Vagina (tissue), 2 donors: ENCODE results near the gene SRSF12. TPM values are rescaled to one million over a fixed set of nuclear protein-coding genes. Genes with fewer than 3 reads are reported as not detected.

ENCODE experiments used
- DNase-seq, 2 donors: peaks; one replicate each; pipeline ENCODE4 v3.0.0-alpha.2; 2017; ENCODE audit errors: extremely low spot score in 2 of 2
- H3K27ac ChIP-seq: fragments of 200-600 bp; sonication (generic); one replicate; pipeline ENCODE4 v1.5.1; 2019
- H3K27me3 ChIP-seq: fragments of 200-600 bp; sonication (generic); one replicate; pipeline ENCODE4 v1.5.1; 2019
- H3K36me3 ChIP-seq, 2 donors: fragments of 200-600 bp; sonication (generic); one replicate each; pipeline ENCODE4 v1.5.1; 2017 to 2019
- H3K4me1 ChIP-seq: fragments of 200-600 bp; sonication (generic); one replicate; pipeline ENCODE4 v1.5.1; 2019
- H3K4me3 ChIP-seq, 2 donors: fragments of 200-600 bp; sonication (generic); 1 replicate in 1 of 2; 2 replicates in 1 of 2; pipeline ENCODE4 v1.5.1; 2016 to 2019
- H3K9me3 ChIP-seq: fragments of 200-600 bp; sonication (generic); one replicate; pipeline ENCODE4 v1.5.1; 2019
- CTCF ChIP-seq, 3 experiments: fragments of 450-650 bp in 2 of 3; fragments of 200-600 bp in 1 of 3; sonication (generic) in 1 of 3; IDR thresholded peaks; one replicate each; pipeline ENCODE4 v1.5.1; 2017 to 2019; ENCODE audit warnings: antibody characterized with exemption in 3 of 3, mild to moderate bottlenecking in 2 of 3, moderate library complexity in 2 of 3
- POLR2A ChIP-seq, 2 donors: fragments of 450-650 bp; IDR thresholded peaks; one replicate each; pipeline ENCODE4 v1.6.1; 2017; ENCODE audit warnings: antibody characterized with exemption in 2 of 2, mild to moderate bottlenecking in 2 of 2, moderate library complexity in 2 of 2
- POLR2AphosphoS5 ChIP-seq, 2 donors: sonication (generic); formaldehyde crosslinking; IDR thresholded peaks; one replicate each; pipeline ENCODE4 v1.9.0; 2017; ENCODE audit warnings: antibody characterized with exemption in 2 of 2, mild to moderate bottlenecking in 2 of 2, low read depth in 1 of 2; ENCODE audit not compliant: insufficient read depth in 1 of 2
- intact Hi-C: fragments of 100-400 bp; cut with DNase I; formaldehyde crosslinking; loops from one replicate; pipeline ENCODE4 v1.15.1; 2023
- small RNA-seq: library from RNA; depleted of rRNA; stranded (forward); fragments of <200 nt; gene quantifications from one replicate; pipeline ENCODE3, GENCODE V24; 2016
- total RNA-seq: library from RNA; depleted of rRNA; stranded (reverse); fragments of >200 nt; gene quantifications from one replicate; pipeline ENCODE4 v1.2.3, GENCODE V29; 2016

Gene SRSF12
- total RNA-seq, 1 donor from 2014 or later, result 0.25 TPM

- Histone ChIP-seq H3K36me3 (no peaks in the 10 kb centered on the region), H3K4me1 (peaks cover 25% of the 10 kb centered on the region), H3K9me3 (no peaks in the 10 kb centered on the region), H3K27ac (no peak overlapping the region), H3K4me3 (no peak overlapping the region), H3K27me3 (no peaks in the 10 kb centered on the region)
- TF ChIP-seq POLR2AphosphoS5 (IDR thresholded peaks at IDR 0.05; ENCODE audit: insufficient read depth in 1 of 2, low read depth in 1 of 2), result peak in 1 of 2 donors; percentile 69
- no peak for TF ChIP-seq POLR2A (IDR thresholded peaks at IDR 0.05)
- DNase-seq, result peak in 1 of 2 donors; percentile 95
- intact Hi-C loops, result no loop called here
These were observed 67.7 kb downstream of the SRSF12 start for GRCh38 chr6:89050155-89050554.

GRCh38 chr6:89048985-89049384 lies 68.9 kb downstream of the SRSF12 start:
- H3K4me1 ChIP-seq, result peaks cover 25% of the 10 kb centered on the region
- DNase-seq, result no peak
- no peak overlapping the region for H3K27ac ChIP-seq
- H3K4me3 ChIP-seq, result no peak overlapping the region
- no peaks in the 10 kb centered on the region for H3K36me3 ChIP-seq
- intact Hi-C loops, result loop anchor here (2.0 kb wide), 1 partner anchor 14 kb away; no protein-coding TSS in a partner anchor
- no peaks in the 10 kb centered on the region for H3K27me3 ChIP-seq
- no peaks in the 10 kb centered on the region for H3K9me3 ChIP-seq
- TF ChIP-seq POLR2AphosphoS5 (IDR thresholded peaks at IDR 0.05; ENCODE audit: insufficient read depth in 1 of 2, low read depth in 1 of 2), result no peak

GRCh38 chr6:89048288-89048923 lies 69.5 kb downstream of the SRSF12 start:
- no peak overlapping the region for H3K27ac ChIP-seq
- intact Hi-C loops, result loop anchor here (2.0 kb wide), 1 partner anchor 14 kb away; no protein-coding TSS in a partner anchor

GRCh38 chr6:89047473-89047872 lies 70.4 kb downstream of the SRSF12 start:
- H3K36me3 ChIP-seq, result no peaks in the 10 kb centered on the region
- DNase-seq, result no peak
- H3K27ac ChIP-seq, result no peak overlapping the region
- H3K4me1 ChIP-seq, result peaks cover 25% of the 10 kb centered on the region
- no peak for TF ChIP-seq POLR2AphosphoS5 (IDR thresholded peaks at IDR 0.05; ENCODE audit: insufficient read depth in 1 of 2, low read depth in 1 of 2)
- no peaks in the 10 kb centered on the region for H3K9me3 ChIP-seq
- intact Hi-C loops, result no loop called here
- H3K27me3 ChIP-seq, result no peaks in the 10 kb centered on the region
- H3K4me3 ChIP-seq, result no peak overlapping the region

More at GRCh38 chr6:89048288-89048923, 69.5 kb downstream of the SRSF12 start:
- H3K4me1 ChIP-seq, result peaks cover 25% of the 10 kb centered on the region
- no peaks in the 10 kb centered on the region for H3K36me3 ChIP-seq
- no peaks in the 10 kb centered on the region for H3K9me3 ChIP-seq
- no peaks in the 10 kb centered on the region for H3K27me3 ChIP-seq
- DNase-seq, result no peak
- TF ChIP-seq POLR2A (IDR thresholded peaks at IDR 0.05) (no peak), POLR2AphosphoS5 (IDR thresholded peaks at IDR 0.05; ENCODE audit: insufficient read depth in 1 of 2, low read depth in 1 of 2) (no peak), CTCF (IDR thresholded peaks at IDR 0.05) (no peak)
- no peak overlapping the region for H3K4me3 ChIP-seq

Small RNAs within 50 kb of the gene (small RNA-seq; reads per million reads assigned to genes)
- gene RN7SL336P (not detected), gene RNU2-61P (0.26 reads per million)

Other genes starting within 250 kb of the SRSF12 start
- 18.2 TPM for gene RNGTT, start 154.5 kb downstream of the SRSF12 start, total RNA-seq
- gene PNRC1, start 37.3 kb downstream of the SRSF12 start, total RNA-seq, result 289 TPM
- 14.0 TPM for gene PM20D2, start 28.0 kb upstream of the SRSF12 start, total RNA-seq
- gene GABRR1, start 99.3 kb upstream of the SRSF12 start, total RNA-seq, result not detected
- gene GABRR2, start 197.2 kb upstream of the SRSF12 start, total RNA-seq, result 1.5 TPM
- gene UBE2J1, start 234.7 kb upstream of the SRSF12 start, total RNA-seq, result 23.8 TPM